Brain pericyte (primary cell): ENCODE results near the gene PALLD.

ENCODE experiments used
- DNase-seq: peaks from one replicate; pipeline ENCODE4 v3.0.0-alpha.2; 2012; ENCODE audit warnings: low read depth, low spot score

PALLD gene

DNA sequence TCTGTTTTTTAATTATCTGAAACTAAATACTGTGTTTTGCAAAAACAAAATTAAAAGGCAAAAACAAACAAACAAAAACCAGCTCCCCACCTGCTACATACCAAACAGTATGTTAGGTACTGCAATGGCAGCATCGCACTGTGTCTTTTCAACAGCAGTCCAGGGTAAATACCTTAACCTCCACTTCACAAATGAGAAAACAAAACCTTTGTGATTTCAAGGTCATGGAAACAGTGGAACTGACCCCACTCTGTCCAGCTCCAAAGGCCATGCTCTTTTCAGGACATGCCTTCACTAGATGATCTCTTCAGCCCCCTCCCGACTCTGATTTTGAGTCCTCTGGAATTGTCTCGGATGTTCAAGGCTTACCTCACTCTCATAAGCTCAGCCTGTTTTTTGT, 329.8 kb downstream of the PALLD start:
- DNase-seq: no peak

DNA sequence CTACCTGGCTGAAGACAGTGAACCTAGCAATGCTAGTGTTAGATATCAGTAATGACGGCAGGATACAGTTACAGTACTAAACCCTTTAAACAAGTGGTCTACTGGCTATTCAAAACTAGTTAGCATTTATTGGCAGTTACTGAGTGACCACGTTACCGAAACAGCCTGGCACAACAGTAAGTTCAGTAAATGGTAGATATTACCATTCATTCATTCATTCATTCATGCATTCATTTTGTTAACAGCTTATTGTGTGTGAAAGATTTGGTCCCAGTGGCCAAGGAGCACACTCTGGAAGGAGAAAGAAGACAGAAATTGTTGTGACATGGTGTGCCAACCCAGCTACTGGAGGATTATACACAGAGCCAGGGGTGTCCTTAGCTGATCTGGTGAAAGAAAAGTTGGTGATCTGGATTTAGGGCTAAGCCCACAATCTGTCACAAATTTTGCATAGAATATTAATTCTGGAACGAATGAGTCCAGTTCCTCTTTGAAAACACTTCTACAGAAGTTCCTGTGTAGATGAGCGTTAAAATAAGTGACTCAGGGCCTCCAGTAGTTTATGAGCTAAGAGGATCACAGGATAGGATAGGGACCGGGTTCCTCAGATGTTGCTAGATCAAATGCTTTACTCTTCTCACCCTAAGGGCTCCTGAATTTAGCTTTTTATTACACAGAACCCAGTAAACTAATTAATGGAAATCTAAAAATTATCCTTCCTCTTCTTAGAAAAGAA, 334.1 kb downstream of the PALLD start:
- no peak for DNase-seq

DNA sequence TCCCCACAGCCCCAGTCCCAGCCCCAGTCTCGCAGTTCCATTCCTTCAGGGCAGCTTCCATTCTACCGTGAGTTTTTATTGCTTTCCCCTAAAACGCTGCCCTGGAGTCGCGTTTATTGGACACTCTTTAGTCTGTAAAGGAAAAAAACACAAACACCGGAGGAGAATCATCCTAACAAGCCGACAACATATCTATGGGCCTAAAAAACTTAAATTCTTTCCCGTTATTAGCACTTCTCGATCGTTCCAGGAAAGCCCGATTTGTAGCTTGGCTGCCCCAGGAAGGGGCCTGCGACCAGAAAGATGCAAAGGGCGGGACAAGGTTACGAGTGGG, 334.7 kb downstream of the PALLD start:
- DNase-seq: no peak

DNA sequence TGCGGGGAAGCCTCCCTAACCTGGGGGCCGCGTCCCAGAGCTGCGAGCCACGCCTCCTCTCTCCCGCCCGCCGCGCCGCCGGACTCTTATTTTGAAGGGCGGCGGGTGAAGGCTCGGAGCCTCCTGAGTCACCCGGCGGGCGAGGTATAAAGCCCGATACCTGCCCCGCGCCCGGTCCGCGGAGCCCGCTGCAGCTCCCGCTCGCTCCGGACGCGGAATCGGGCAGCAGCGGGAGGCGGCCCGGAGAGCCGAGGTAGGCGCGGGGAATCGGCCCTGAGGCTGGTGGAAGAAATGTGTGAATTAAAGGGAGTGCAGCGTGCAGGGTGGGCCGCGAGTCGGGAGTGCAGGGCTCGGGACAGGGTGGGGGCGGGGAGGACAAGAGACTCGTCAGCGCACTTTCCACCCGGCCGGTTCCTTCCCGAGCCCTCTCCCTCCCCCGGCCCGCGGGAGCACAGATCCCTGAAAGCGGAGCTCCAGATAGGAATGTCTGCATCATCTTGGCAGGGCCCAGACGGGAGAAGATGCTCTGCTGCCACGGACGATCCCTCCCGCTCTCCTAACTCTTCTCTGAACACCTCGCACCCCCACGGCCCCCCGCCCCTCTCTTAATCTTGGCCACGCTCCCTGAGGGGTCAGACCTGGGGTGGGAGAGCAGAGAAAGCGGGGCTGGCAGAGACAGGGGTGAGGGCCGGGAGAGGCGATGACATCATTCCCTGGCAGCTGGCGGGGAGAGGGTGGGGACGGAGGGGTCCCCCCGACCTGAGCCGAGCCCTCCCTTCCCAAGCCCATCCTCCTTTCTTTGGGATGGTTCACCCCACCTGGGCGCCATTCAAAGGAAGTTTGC, 335.3 kb downstream of the PALLD start:
- no peak for DNase-seq

DNA sequence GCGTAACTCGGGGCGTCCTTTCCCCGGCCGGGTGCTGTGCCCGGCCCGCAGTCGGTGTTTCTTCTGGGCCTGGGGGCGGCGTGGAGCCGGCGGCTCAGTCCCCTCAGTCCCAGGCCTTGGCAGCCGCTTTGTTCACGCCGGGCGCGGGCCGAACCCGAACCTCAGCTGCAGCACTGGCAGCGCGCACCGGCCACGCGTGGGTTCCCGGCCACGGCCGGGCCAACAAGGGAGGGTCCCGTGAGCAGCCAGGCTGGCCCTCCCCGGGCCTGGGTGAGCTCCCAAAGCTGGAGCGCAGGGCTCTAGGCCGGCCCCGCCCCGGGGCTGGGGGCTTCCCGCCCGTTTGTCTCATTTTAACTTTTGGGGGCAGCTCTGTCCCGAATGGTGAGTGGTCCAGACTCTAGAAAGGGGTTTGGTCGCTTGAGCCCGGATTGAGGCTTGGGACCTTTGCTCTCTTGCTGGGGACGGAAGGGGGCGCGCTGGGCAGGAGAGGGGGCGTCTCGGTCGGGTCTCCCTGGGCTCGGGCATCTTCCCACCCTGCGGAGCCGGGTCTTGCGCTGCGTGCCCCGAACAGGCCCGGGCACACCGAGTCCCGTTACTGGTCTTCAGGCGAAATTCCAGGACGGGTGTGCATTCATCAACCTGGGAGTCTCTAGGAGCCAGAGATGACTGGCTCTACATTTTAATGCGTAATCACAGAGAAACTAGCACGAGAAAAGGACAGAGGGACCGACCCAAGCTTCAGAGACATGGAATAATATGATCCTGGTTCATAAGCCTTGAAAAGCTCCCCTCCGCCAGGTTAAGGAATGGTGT, 336.1 kb downstream of the PALLD start:
- no peak for DNase-seq

DNA sequence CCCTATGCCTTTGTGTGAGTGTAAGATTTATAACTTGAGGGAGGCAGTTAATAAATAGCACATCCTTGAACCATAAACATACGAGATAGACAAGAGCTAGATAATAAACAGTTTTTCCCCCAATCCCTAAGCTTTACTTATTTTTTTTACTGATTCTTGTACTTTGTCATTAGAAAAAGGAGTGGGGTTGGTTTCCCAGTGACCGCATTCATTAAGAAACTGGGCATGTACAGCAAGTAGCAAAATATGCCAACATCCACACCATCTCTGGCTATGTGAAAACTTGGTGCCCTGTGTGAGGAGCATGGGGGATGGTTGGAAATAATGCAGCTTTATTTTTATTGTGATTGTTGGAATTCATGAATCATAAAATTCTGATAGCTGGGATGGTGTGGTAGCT, 337.0 kb downstream of the PALLD start:
- DNase-seq: no peak

DNA sequence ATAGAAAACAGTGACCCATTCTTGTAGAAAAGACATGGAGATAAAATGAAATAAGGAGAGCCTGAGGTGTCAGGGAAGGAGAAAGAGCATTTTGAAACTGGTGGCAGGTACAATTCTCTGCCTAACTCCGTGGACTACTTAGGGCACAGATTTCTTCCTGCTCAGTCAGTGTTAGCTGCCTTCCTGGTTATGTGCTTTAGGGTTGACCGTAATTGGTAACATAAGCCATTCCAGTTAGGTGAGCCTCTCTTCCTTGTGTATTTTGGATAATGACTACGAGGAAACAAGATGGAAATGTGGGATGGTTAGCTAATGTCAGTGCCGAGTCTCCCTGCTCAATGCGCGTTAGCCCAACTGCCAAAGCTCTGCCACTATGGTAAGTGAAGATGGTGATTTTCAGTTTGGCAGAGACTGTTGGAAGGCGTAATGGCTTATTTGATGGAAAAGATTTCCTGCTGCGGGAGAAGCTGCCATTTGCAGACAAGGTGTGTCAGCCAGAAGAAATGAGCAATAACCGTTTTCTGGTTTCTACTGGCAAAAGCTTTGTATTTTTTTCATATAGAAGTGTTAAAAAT, 339.1 kb downstream of the PALLD start:
- no peak for DNase-seq

DNA sequence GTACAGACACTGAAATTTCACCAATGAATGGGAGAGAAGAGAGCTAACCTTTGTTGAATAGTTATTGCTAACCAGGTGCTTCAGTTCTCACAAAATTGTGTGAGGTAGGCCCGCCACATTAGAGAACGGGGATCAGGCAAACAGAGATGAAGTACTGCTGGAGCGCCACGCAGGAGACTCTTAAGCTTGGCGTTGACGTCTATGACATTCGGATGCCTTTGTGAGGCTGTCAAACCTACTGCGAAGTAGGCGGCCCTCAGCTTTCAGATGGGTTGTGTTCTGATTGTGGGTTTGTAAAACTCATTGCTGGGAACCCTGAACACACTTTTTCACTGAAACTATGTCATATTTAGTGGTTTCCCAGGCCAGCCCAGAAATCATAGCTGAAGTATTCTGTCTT, 339.6 kb downstream of the PALLD start:
- no peak for DNase-seq

DNA sequence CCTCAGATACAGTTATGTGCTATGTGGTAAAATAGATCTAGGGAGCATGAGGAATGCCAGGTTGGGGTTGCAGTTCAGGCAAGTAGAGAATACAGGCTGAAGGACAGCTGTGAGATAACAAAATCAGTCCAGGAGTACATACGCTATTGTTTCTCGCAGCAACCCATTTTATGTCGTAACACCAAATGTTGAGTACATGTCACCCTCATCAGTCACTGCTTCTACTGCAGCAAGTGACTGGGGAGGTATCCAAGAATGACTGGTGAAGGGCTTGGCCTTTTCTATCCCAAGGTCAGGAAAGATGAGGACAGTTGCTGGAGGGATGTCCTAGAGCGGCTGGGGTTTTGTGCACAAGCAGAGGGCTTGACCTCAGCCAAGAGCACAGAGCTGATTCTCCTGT, 341.1 kb downstream of the PALLD start:
- DNase-seq: no peak

DNA sequence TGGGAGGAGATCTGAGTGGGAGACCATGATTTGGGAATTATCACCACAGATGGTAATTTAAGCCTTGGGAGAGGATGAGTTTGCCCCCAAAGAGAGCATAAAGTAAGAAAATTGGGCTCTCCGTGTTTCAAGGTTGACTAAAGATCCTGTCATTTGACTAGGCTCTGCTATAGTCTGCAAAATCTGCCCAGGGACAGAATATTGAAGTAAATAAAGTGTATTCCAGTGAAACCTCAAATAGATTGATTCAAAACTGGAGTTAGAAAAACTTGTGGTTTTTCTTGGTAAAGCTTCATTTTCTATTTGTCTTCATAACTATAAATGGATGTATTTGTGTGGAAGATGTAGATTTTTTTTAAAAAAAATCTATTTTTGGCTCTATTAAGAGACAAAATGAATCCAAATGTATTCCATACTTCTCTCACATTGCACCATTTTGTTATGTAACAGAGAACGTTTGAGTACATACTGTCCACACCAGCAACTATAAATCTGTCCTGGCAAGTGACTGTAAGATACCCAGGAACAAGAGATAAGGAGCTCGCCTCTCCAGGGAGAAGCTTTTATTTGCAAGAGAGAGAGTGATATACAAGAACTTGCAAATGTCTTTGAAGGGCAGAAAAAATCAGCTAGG, 343.0 kb downstream of the PALLD start:
- no peak for DNase-seq

DNA sequence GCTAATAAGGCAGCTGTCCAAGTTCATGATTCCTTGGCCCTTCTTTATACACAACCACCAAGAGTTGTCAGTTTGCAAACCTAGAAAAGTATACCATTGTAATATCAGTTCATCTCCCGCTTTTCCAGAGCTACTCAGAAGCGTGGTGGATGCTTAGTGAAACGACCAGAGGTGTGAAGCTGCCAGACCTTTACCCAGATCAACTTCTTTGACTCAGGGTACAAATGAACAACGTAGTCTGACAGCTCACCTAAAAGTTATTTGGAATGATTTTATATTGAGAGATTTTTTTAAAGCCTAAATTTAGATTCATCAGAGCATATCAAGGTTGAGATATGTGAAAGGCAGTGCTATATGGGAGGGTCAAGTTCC, 343.5 kb downstream of the PALLD start:
- DNase-seq: no peak

DNA sequence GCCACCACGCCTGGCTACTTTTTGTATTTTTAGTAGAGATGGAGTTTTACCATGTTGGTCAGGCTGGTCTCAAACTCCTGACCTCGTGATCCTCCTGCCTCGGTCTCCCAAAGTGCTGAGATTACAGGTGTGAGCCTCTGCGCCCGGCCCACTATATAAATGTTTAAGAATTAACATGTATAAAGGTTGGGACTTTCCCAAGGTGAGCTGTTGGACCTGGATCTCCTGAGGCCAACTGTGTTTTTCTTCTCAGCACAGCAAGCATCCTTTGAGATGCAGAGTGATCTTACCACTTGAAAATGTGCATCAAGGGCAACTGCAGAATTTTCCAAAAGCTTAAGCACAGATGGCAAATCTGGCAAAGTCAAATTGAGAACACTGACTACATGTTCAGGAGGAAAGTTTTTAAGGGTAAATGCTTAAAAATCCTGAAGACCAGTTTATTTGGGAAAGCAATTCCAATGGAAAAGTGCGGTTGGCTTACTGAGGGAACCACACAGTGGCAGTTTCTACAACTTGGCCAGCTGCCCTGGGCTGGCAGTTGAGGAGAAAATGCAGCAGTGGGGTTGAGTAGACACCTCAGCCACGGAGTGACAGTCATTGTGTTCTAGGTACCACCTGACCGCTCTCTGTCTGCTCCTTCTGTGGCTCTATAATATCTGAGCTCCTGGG, 344.3 kb downstream of the PALLD start:
- no peak for DNase-seq

DNA sequence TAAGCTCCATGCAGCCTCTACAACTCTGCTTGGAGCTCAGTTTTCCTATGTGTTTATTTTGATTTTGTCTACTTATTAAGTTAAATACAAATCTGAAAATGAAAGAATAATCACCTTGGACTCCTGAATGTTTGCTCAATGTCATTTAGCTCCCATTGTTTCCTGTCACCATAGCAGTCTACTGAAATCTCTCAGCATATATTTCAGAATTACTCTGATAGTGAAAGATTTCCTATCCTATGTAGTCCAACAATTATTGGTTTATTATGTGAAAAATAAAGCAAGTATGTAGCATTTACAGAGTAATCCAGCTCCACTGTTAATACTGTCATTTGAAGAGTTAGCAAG, 344.8 kb downstream of the PALLD start:
- DNase-seq: no peak

DNA sequence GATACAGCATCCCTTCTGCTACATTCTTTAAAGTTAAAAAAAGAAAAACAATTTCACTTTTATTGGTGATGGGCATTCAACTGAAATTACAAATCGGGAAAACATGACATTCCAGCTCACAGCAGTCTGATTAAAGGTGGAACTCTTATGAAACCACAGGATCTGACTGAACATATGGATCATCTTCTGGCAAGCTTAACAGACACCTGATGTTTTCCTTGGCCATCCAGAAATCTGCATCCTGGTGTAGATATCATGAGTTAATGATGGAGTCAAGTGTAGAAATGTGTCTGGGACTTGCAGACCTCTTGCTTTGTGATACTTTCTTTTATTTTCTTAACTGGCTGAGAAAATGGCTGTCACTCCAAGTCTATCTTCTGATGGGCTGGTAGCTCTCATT, 345.3 kb downstream of the PALLD start:
- no peak for DNase-seq

DNA sequence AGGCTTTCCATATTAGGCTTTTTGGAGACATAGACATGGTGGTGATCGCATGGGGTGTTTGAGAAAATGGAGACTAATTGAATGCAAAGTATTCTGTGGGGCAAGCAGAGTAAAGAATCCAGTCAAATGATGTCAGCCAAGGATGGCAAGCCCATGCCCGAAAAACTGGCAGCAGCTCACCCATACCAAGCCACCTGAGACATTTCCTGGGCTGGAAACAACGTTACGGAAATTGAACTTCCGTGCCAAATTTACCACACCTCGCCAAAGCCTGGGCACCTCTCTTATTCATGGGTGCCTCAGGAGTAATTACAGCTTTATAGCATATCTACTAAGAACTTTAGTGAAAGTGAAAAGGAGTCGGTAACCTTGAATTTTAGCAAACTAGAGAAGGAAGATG, 346.8 kb downstream of the PALLD start:
- no peak for DNase-seq

DNA sequence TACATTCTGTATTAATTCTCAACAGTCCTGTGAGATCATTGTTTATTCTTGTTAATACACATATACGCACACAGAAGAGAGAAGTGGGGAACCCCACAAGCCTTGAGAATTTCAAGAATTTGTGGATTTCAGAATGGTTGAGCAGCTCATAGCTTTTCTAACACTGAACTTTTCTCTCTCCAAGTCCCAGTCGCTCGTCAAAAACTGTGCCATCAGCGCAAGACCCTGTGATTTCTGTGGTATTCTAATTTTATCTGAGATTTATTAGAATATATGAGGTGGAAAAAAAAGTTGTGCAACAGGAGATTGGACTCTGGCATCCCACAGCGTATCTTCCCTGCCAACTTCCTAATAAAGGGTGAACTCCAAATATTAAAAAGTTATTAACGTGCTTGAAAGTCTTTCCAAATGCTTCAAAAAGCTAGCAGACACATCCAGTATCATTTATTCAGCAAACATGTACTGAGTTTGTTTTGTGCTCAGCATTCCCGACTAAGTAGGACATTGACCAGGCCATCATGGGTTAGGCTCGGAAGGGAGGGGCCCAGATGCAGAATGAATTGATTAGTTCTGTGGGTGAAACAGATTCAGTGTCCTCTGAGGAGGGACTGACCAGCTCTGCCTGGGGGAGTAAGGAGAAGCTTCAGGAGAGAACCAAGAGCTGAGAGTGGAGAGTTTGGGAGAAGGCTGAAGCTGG, 347.6 kb downstream of the PALLD start:
- DNase-seq: no peak

DNA sequence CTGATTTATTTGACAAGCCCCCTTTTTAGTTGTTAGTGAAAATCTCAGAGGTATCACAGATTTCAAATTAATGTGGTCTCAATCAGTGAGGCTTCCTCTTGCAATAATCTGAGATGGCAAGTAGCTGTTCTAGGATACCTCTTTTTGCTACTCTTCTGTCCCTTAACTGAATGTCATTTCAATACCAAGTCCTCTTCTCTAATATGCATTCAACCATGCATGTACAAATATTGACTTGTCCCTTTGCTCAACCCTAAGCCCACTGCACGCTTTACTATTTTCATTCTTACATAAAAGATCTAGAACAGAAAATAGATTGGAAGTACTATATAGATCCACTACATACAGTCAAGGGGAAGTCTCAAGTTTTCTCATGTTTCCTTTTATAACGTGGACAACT, 349.0 kb downstream of the PALLD start:
- no peak for DNase-seq

DNA sequence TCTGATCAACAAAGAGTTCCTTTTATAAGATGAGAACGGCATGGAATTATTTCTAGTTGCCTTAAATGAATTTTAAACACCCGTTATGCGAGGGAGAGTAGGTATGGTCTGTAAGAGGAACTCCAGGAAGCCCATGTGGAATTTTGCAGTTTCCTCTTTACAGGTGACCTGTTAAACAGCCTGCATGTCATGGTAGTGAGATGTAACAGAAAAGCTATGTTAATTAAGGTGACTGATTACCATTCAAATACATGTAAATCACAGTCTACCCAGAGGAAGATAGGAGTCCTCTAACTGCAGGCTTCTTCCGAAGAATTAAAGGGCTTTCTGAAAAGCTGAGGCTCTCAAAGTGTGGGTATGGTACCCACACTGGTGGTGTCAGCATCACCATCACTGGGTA, 349.6 kb downstream of the PALLD start:
- DNase-seq: no peak

DNA sequence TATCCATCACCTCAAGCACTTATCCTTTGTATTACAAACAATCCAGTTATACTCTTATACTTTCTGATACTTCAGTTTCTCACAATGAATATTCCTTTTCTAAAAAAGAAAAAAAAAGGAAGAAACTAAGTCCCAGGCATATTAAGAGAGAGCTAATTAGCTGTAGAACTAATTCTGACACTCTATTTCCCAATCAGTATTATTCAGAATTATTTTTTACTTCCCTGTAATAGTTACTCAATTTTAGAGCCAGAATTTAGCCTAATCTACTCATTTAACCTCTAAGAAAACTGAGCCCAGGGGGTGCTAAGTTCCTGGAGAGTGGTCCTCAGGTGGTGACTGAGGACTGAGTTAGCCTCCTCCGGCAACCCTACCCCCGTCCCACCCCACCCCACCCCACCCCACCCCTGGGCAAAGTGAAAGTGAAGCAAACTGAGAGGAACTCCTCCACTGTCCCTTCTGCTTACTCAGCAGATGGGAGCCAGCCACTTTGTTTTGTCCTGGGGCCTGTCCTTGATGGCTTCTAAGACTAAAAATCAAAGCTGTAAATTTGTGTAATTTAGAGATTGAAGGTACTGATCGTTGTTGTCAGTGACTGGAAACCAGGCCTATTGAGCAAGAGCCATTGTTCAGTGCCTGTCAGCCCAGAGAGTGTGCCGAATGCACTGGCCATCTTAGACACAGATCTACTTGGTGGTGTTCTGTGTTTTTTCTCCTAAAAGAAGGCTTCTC, 351.1 kb downstream of the PALLD start:
- DNase-seq: no peak
